ENCODE results near the gene GRIK4.

GRIK4 gene

GRCh38 chr11:120532082-120532831, 20.7 kb downstream of the GRIK4 start:
- H3K27ac ChIP-seq (replicated peaks): no peak overlapping the region
- DNase-seq (ENCODE audit: low read depth in 1 of 2, low spot score in 1 of 2): no peak
- TF ChIP-seq POLR2AphosphoS5 (IDR thresholded peaks at IDR 0.05; ENCODE audit: low read depth) (no peak), SPI1 (IDR thresholded peaks at IDR 0.05; ENCODE audit: borderline replicate concordance, low read depth) (no peak), CTCF (IDR thresholded peaks at IDR 0.05; ENCODE audit: insufficient read depth, low read length) (no peak), GABPA (IDR thresholded peaks at IDR 0.05; ENCODE audit: low read depth) (no peak)
- TF ChIP-seq, protein P1, sequence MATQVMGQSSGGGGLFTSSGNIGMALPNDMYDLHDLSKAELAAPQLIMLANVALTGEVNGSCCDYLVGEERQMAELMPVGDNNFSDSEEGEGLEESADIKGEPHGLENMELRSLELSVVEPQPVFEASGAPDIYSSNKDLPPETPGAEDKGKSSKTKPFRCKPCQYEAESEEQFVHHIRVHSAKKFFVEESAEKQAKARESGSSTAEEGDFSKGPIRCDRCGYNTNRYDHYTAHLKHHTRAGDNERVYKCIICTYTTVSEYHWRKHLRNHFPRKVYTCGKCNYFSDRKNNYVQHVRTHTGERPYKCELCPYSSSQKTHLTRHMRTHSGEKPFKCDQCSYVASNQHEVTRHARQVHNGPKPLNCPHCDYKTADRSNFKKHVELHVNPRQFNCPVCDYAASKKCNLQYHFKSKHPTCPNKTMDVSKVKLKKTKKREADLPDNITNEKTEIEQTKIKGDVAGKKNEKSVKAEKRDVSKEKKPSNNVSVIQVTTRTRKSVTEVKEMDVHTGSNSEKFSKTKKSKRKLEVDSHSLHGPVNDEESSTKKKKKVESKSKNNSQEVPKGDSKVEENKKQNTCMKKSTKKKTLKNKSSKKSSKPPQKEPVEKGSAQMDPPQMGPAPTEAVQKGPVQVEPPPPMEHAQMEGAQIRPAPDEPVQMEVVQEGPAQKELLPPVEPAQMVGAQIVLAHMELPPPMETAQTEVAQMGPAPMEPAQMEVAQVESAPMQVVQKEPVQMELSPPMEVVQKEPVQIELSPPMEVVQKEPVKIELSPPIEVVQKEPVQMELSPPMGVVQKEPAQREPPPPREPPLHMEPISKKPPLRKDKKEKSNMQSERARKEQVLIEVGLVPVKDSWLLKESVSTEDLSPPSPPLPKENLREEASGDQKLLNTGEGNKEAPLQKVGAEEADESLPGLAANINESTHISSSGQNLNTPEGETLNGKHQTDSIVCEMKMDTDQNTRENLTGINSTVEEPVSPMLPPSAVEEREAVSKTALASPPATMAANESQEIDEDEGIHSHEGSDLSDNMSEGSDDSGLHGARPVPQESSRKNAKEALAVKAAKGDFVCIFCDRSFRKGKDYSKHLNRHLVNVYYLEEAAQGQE (IDR thresholded peaks at IDR 0.05; ENCODE audit: insufficient replicate concordance, low read depth): no peak
- H3K4me3 ChIP-seq (replicated peaks; ENCODE audit: insufficient read depth, low read length): no peak overlapping the region
- H3K27me3 ChIP-seq (ENCODE audit: insufficient read depth, poor library complexity, severe bottlenecking): peaks cover 2% of the 10 kb centered on the region

- H3K27ac ChIP-seq (replicated peaks): no peak overlapping the region
- TF ChIP-seq, protein P1 (IDR thresholded peaks at IDR 0.05; ENCODE audit: insufficient replicate concordance, low read depth): no peak
- TF ChIP-seq CTCF (IDR thresholded peaks at IDR 0.05; ENCODE audit: insufficient read depth, low read length) (no peak), SPI1 (IDR thresholded peaks at IDR 0.05; ENCODE audit: borderline replicate concordance, low read depth) (no peak), GABPA (IDR thresholded peaks at IDR 0.05; ENCODE audit: low read depth) (no peak), POLR2AphosphoS5 (IDR thresholded peaks at IDR 0.05; ENCODE audit: low read depth) (no peak)
- H3K4me3 ChIP-seq (replicated peaks; ENCODE audit: insufficient read depth, low read length): no peak overlapping the region
- peaks cover 2% of the 10 kb centered on the region for H3K27me3 ChIP-seq (ENCODE audit: insufficient read depth, poor library complexity, severe bottlenecking)
- DNase-seq (ENCODE audit: low read depth in 1 of 2, low spot score in 1 of 2): no peak
These were observed 21.3 kb downstream of the GRIK4 start for GRCh38 chr11:120532832-120533196.

- no peak for DNase-seq (ENCODE audit: low read depth in 1 of 2, low spot score in 1 of 2)
- H3K27ac ChIP-seq (replicated peaks): no peak overlapping the region
- H3K27me3 ChIP-seq (ENCODE audit: insufficient read depth, poor library complexity, severe bottlenecking): no peaks in the 10 kb centered on the region
- no peak overlapping the region for H3K4me3 ChIP-seq (replicated peaks; ENCODE audit: insufficient read depth, low read length)
- TF ChIP-seq SPI1 (IDR thresholded peaks at IDR 0.05; ENCODE audit: borderline replicate concordance, low read depth): no peak
- TF ChIP-seq GABPA (IDR thresholded peaks at IDR 0.05; ENCODE audit: low read depth): no peak
- no peak for TF ChIP-seq POLR2AphosphoS5 (IDR thresholded peaks at IDR 0.05; ENCODE audit: low read depth)
These were observed 24.7 kb downstream of the GRIK4 start for GRCh38 chr11:120536091-120536796.

- H3K4me3 ChIP-seq (replicated peaks; ENCODE audit: insufficient read depth, low read length): no peak overlapping the region
- TF ChIP-seq POLR2AphosphoS5 (IDR thresholded peaks at IDR 0.05; ENCODE audit: low read depth) (no peak), GABPA (IDR thresholded peaks at IDR 0.05; ENCODE audit: low read depth) (no peak), CTCF (IDR thresholded peaks at IDR 0.05; ENCODE audit: insufficient read depth, low read length) (no peak), SPI1 (IDR thresholded peaks at IDR 0.05; ENCODE audit: borderline replicate concordance, low read depth) (no peak)
- TF ChIP-seq, protein P1 (IDR thresholded peaks at IDR 0.05; ENCODE audit: insufficient replicate concordance, low read depth): no peak
- DNase-seq (ENCODE audit: low read depth in 1 of 2, low spot score in 1 of 2): no peak
- H3K27me3 ChIP-seq (ENCODE audit: insufficient read depth, poor library complexity, severe bottlenecking): no peaks in the 10 kb centered on the region
- H3K27ac ChIP-seq (replicated peaks): no peak overlapping the region
These were observed 25.2 kb downstream of the GRIK4 start for GRCh38 chr11:120536797-120537169.
